GM19351 (cell line): ENCODE measurements around the gene C4B.

Experiments used
- ATAC-seq: cut with Tn5 transposase; IDR thresholded peaks from one replicate; pipeline ENCODE4 v1.9.1; 2021; ENCODE audit warnings: mild to moderate bottlenecking, moderate library complexity; ENCODE audit not compliant: unreplicated experiment

Gene C4B

DNA sequence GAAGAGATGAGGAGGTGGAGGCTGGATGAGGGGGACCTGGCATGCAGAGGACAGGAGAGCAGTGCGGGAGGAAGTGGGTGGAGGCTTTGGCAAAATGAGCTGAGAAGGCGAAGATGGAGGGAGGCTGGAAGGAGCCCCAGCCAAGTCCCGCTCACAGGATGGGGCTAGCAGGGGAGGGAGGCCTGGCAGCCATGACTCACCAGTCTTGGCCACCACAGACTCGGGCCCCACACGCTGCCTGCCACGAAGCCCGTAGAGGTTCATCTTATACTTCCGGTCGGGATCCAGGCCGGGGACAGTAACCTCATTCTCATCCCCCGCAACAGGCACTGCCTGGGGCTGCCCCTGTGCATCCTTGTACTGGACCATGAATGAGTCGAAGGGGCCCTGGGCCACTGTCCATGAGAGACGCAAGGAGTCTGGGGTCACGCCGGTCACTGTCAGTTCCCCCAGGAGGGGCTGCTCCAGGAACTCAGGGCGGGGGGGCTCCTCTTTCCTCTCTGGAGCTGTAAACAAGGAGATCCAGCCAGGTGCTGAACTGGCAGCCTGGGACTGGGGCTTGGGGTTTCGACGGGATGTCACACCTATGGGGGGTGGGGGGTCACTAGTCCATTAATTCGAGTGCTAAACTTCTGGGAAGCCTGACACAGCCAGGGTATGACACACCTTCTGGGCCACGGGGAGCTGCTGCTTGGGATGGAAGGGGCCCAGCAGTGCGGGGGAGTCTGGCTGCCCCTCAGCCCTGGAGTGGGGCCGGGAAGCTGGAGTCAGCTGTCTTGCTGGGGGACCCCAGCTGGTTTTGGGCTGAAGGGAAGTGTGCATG is 66.8 kb downstream of the C4B start:
- no peak for ATAC-seq

DNA sequence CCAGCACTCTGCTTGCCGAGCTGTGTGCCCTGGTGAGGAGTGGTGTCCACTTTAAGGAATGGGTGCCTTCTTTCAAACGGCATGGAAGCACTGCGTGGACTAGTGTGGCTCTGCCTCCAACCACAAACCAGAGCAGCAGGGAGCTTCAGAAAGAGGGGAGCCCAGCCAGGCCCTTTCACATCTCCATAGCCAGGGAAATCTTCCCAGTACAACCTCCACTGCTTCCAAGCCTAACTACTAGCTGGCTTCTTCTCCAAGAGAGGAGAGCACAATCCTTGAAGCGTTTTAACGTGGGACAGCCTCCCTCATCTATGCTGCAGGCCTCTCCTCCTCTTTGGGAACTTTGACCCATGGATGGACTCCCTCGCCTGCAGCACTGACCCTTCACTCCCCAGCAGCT is 67.9 kb downstream of the C4B start:
- ATAC-seq: no peak

DNA sequence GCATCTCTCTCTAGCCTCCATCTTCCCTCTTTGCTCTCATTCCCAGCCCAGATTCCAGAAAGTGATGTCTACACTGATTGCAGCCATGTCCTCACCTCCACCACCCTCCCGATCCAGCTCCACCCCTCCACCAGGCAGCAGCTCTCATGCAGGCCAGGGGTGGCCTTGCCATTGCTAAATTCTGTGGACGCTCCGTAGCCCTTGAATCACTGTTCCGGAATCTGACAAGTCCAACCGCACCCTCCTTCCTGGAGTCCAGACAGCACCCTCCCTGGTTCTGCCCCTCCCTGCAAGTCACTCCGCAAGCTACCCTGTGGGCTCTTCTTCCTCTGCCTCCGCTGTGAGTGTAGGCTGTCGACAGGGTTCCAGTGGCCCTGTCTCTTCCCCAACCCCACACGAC is 68.3 kb downstream of the C4B start:
- ATAC-seq: no peak

GRCh38 chr6:32083812-32084768 is 69.5 kb downstream of the C4B start:
- no peak for ATAC-seq

- ATAC-seq: no peak
These were observed 70.2 kb downstream of the C4B start for GRCh38 chr6:32084780-32085179.
